ENCODE results near the gene YES1.
"Not testable (repeated sequence)": the region's sequence is repeated elsewhere in the genome, so short reads cannot be mapped to it uniquely, and the experiment has no call there.

The YES1 gene

DNA sequence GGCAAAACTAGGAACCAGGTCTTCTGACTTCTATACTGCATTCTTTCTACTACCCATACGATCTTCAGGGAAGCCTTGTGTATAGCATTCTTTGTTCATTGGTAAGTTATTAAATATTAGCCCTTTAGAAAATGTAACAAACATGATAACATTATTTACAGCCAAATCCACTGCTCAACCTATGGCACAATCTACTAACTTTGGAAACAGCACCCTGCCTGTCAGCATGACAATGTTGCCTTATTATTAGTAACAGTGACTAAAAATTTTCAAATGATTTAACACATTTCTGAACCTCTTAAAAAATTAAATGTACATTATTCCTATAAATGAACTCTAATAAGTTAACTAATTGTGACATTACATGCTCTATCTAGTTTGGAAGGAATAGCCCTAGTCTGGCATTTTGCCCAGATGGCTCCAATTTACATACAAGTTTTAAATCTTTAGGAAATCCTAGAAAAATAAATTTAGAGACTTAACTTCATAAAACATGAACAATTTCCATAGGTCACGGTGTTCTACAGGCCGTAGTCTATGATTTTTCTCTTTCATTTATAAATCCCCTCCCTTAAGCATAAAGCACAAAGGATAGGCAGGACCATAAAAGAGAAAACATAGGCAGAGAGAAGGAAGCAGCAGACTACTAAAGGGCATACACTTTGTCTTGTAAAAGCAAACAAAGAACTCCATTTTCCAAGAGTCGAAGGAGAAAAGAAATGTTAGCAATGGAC is 33.7 kb downstream of the YES1 start:
- no peak for DNase-seq

GRCh38 chr18:777021-777420 is 35.0 kb downstream of the YES1 start:
- DNase-seq = no peak

GRCh38 chr18:776044-776443 is 36.0 kb downstream of the YES1 start:
- not testable (repeated sequence) for DNase-seq

DNA sequence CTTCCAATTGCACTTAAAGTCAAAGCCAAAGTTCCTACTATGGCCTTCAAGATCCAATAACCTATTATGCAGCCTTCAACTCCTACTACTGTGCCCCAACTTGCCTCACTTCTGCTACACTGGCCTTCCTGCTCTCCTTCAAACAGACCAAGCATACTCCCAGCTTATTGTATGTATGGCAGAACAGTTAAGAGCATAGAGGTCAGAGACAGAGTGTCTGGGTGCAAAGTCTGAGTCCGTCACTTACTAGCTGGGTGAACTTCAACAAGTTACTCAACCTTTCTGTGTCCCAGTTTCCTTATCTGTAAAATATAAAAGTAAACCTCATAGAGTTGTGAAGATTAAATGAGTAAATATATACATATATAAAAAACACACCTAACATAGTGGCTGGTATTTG is 37.2 kb downstream of the YES1 start:
- DNase-seq = no peak

- no peak for DNase-seq
These were observed 37.9 kb downstream of the YES1 start for GRCh38 chr18:773980-774624.

- DNase-seq = no peak
These were observed 41.5 kb downstream of the YES1 start for GRCh38 chr18:770583-770961.

DNA sequence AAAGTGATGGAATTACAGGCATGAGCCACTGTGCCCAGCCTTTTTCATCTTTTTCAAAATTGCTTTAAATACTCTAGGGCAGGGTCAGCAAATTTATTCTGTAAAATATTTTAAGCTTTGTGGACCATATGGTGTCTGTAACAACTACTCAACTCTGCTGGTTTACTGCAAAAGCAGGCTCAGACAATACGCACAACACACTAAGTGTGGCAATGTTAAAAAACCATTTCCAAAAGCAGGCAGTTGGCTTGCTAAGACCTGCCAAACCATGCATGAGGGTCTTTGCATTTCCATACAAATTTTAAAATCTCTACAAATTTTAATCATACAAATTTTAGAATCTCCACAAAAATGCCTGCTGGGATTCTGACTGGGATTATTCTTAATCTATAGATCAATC is 44.1 kb downstream of the YES1 start:
- DNase-seq = no peak

DNA sequence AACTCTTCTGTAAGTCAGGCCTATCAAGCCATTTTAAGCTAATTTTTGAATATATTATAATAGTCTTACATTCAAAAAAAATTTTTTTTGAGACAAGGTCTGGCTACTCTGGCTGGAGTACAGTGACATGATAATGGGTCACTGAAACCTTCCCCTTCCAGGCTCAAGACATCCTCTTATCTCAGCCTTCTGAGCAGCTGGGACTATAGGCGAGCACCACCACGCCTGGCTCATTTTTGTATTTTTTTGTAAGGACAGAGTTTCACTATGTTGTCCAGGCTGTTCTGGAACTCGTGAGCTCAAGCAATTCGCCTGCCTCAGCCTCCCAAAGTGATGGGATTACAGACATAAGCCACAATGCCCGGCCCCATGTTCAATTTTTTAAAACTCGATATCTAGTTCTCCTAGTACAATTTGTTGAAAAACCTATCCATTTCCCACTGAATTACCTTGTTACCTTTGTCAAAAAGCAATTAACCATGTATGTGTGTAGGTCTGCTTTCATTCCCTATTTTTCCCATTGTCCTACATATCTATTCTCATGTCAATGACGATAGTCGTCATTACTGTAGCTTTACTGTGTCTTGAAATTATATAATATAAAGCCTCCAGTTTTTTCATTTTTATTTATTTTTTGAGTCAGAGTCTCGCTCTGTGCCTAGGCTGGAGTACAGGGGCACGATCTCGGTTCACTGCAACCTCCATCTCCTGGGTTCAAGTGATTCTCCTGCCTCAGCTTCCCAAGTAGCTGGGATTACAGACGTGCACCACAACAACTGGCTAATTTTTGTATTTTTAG is 44.8 kb downstream of the YES1 start:
- DNase-seq = no peak

DNA sequence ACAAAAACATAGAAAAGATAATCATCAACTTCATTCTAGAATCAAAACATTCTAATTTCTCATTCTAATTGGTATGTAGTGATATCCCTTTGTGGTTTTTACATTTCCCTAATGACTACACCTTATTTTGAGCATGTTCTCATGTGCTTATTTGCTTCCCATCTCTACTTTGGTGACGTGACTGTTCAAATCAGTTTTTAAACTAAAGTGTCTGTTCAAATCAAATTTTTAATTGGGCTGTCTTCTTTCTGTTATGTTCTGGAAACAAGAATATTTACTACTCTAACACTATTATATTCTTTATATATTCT is 45.5 kb downstream of the YES1 start:
- DNase-seq = no peak

- DNase-seq = no peak
These were observed 46.1 kb downstream of the YES1 start for GRCh38 chr18:765764-766549.

DNA sequence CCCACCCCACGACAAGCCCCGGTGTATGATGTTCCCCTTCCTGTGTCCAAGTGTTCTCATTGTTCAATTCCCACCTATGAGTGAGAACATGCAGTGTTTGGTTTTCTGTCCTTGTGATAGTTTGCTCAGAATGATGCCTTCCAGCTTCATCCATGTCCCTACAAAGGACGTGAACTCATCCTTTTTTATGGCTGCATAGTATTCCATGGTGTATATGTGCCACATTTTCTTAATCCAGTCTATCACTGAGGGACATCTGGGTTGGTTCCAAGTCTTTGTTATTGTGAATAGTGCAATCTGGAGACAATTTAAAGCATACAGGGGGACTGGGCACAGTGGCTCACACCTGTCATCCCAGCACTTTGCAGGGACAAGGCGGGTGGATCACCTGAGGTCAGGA is 52.2 kb downstream of the YES1 start:
- DNase-seq = not testable (repeated sequence)

DNA sequence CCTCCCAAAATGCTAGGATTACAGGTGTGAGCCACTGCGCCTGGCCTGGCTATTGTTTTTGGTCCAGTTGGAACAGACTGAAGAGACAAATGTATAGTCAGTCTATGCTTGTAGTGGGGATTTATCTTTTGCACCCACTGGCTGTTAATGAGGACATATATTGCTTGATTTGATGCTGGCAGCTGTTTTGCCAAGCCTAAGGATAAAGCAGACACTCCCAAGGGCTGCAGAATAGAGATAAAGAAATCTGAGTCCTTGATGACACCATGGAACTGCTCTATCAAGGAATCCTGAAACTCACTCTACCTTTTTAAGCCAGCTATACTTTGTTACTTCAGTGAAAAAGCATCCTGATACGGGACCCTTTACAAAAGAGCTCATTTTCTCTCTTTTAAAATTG is 56.5 kb downstream of the YES1 start:
- no peak for DNase-seq

DNA sequence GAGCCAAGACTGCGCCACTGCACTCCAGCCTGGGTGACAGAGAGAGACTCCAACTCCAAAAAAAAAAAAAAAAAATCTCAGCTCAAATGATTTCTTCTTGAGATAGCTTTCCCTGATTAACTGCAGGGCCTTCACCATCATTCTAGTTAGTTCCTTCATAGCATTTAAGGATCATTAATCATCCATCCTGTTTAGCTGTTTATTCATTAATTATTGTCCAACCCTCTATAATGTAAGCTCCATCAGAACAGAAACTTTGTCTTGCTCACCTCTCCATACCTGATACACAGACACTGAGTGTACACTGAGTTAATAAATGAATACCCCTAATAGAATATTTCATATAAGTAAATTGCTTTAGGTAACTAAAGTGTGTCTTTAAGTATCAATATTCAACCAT is 57.4 kb downstream of the YES1 start:
- DNase-seq = no peak

DNA sequence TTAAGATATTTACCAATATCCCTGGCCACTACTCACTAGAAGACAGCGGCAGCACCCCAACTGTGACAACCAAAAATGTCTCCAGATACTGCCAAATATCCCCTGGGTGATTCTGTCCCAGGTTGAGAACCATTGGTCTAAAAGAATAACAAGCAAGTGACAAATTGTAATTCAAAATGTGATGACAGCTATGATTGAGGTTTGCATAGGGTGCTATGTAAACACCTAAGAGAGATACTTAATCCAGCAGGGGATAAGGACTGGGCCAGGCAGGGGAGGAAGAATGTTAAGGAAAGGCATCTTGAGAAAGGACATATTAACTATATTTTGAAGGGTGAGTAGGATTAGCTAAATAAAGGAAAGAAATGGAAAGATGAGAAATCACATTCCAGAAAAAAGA is 61.6 kb downstream of the YES1 start:
- DNase-seq = no peak

- DNase-seq = no peak
These were observed 67.0 kb downstream of the YES1 start for GRCh38 chr18:744832-745597.

DNA sequence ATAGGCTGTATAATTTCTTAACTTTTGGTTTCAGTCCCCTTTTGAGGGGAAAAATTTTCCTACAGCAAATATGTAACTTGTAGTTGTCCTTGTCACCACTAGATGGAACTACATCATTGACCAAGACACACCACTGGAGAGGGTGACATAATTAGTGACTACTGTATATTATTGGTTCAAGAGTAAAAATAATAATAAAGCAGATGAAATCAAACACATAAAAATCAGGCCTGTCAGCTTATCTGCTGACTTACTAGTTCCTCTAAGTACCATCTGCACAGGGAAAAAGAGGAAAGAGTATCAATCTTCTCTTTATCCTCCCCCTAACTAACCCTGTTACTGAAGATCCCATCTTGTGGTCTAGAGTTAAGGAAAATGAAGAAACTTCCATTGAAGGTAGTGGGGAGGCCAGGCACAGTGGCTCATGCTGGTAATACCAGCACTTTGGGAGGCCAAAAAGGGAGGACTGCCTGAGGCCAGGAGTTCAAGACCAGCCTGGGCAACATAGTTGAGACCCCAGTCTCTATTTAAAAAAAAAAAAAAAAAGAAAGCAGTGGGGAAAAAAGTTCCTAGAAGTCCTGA is 70.0 kb downstream of the YES1 start:
- no peak for DNase-seq

DNA sequence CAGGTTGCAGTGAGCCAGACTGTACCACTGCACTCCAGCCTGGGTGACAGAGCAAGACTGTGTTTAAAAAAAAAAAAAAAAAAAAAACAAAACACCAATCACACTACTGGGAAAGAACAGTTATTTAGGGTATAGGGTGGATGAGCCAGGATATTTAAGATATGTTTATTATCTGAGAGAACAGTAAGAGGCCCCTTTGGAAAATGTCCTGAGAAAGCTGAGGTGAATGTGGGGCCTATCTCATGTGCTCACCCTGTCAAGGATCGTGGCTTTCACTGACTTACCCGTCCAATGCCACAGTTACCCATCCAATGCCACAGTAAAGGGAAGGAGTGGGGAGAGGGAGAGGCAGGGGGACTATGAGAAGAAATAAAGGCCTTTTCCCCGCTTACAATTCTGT is 79.7 kb downstream of the YES1 start:
- no peak for DNase-seq

GRCh38 chr18:731185-731584 is 80.9 kb downstream of the YES1 start:
- no peak for DNase-seq

DNA sequence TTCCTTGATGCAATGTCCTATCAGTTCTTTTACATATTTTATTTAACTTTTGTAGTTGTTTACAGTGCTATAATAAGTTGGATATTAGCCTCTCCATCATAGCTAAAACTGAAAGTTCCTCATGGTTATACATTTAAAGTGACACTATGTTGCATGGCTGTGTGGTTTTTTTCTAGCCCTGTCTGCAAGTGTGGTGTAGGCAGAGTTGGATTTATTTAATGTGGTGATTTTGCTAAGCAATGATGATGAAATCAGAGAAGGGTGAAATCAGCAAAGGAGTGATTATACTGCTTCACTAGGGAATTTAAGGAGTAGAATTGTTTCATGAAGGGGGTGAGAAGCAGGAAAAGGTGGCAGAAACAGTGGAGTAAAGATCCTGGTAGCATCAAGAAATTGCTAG is 81.3 kb downstream of the YES1 start:
- DNase-seq = no peak

DNA sequence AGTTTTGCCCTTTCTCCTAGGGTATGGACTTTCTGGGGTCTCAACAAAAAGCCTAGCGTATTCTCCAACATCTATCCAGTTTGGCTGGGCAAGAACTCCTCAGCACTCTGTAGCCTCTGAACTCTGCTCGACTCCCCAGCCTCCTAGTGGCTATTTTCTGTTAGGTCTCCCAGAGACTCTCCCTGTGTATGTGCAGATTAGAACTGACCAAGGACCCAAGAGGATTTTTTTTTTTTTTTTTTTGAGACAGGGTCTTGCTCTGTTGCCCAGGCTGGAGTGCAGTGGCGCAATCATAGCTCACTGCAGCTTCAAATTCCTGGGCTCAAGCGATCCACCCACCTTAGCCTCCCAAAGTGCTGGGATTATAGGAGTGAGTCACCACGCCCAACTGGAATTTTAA is 81.9 kb downstream of the YES1 start:
- DNase-seq = not testable (repeated sequence)

- no peak for DNase-seq
These were observed 86.4 kb downstream of the YES1 start for GRCh38 chr18:725646-726045.

DNA sequence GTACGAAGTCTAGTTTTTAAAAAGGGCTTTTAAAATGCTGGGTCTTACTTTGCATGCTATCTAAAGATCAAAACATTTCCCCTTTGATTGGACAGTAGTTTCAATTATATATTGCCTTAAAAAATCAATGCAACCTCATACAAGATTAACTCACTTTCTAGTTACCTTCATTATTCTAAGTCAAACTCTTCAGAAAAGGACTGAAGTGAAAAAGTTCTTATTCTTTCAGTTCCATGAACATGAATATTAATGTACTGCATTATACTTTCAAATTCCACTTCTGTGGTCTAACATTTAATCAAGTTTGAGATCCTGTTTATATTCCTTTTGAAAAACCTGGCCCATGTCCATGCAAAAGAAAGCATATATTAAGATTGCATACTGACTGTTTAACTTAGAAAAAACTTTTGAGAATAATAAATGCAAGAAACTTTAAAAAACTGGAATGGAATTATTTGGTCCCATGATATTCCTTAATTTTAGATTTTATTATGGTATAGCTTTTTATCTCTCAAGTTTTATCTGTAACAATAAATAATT is 88.4 kb downstream of the YES1 start:
- no peak for DNase-seq
